Activated effector memory CD4-positive, alpha-beta T cell treated with Interleukin-2 at 50 U/mL for 16 hours (primary cell): Measurements from ENCODE around the gene STPG1.

Source experiments
- DNase-seq: peaks from one replicate; pipeline ENCODE4 v3.0.0-alpha.2; 2020

STPG1 gene

GRCh38 chr1:24364975-24365678 is 48.5 kb downstream of the STPG1 start:
- DNase-seq = no peak

DNA sequence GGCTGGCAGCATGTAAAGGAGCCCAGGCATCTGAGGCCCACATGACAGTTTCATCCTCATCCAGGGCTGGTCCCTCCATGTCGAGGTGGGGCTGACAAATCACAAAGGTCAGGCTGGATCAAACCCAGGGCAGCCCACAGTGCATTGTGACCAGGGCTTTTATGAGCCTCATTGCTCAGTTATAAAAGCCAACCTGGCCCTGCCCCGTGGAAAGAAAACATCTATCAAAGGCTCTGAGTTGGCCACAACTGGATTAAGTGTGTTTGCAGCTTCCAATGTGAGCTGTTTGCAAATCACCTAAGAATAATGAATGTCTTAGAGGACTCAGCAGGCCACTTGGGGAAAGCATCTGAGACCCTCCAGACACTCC is 49.0 kb downstream of the STPG1 start:
- no peak for DNase-seq

GRCh38 chr1:24363994-24364393 is 49.6 kb downstream of the STPG1 start:
- no peak for DNase-seq

DNA sequence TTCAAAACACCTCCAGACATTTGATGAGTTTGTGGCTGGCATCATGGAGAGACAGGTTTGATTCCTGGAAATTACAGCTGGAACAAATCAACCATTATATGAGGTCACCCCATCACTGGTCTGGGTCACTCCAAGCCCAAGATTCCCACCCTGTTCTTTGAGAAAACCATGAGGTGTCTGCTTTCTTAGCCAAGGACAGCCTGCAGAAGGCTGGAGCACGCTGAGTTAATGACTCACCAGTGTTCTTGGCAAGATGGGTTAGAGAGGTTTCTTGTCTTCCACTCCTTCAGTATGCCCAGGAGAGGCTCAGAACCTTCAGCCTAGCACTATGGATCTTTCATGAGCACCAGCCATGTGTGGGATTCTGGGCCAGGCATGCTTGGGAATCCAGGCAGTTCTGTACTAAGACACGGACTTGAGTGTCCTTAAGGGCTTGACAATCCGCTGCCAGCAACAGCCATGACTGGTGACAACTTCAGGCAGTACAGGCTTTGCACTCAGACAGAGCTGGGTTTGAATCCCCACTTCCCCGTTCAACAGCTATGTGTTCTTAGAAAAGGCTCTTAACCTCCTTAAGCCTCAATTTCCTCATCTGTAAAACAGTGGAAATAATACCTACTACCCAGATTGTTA is 50.5 kb downstream of the STPG1 start:
- no peak for DNase-seq

- DNase-seq = no peak
Measured at GRCh38 chr1:24362396-24362795, 51.2 kb downstream of the STPG1 start.

- DNase-seq = no peak
Measured at GRCh38 chr1:24361811-24362210, 51.8 kb downstream of the STPG1 start.

GRCh38 chr1:24360681-24361080 is 52.9 kb downstream of the STPG1 start:
- DNase-seq = no peak

DNA sequence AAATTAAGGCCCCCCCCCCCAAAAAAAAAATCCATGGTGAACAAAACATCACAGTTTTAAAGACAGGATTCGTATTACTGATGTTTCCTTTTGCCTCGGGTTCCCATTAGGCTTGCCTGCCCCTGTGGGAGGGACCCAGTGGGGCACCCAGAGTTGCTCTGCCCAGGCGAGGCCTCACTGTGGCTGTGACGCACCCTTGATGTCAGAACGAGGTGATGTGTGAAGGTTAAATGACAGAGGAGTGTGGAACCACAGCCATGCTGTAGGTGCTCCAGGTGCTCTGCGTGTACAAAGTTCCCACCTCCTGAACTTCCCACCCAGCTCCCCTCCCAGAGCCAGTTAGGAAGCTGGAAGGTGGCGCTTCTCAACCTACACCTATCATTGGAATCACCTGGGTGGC is 56.5 kb downstream of the STPG1 start:
- DNase-seq = no peak

GRCh38 chr1:24355466-24355865 is 58.1 kb downstream of the STPG1 start:
- no peak for DNase-seq

DNA sequence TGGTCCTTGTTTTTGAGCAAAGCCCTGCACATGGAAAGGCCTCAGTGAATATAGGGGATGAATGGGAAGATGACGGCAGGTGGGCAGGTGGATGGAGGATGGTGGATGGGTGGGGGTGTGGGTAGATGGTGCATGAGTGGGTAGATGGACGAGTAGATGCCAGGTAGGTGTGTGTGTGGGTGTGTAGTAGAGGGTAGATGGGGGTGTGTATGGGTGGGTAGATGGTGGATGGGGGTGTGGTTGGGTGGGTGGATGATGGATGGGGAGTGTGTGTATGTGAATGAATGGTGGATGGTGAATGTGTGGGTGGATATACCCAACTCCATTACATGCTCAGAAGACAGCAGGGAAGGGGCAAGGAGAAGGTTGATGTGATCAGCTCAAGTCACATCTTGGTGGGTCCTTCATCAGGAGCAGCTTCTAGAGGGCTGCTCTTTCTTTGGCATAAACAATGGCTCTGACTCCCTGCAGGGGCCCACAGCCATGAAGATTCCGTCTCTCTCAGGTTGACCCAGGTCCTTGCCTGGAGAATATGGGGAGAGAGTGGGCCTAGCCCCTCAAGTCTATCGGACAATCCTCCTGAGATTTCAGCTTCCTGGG is 60.2 kb downstream of the STPG1 start:
- DNase-seq = no peak

- no peak for DNase-seq
Measured at GRCh38 chr1:24351918-24352627, 61.5 kb downstream of the STPG1 start.

- no peak for DNase-seq
Measured at GRCh38 chr1:24351247-24351646, 62.3 kb downstream of the STPG1 start.

- DNase-seq = no peak
Measured at GRCh38 chr1:24349891-24350290, 63.7 kb downstream of the STPG1 start.

- no peak for DNase-seq
Measured at GRCh38 chr1:24348196-24348595, 65.4 kb downstream of the STPG1 start.

GRCh38 chr1:24347159-24347934 is 66.2 kb downstream of the STPG1 start:
- DNase-seq = no peak

DNA sequence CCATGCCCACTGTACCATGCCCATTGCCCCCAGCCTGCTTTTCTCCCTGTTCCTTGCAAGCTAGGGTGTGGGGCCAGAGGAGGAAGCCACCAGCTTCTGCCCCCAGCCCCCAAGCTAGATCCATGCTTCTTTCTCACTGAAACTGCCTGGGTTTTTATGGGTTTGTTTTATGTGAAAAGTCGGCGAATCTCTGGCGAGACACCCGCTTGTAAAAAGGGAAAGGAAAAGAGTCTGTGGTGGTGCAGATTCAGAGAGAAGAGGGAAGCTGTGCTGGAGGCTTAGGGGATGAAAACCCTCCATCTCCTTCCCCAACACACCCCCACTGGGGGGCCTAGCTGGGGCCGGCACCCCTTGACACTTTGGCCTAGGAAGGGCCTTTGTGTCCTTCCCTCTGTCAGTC is 68.2 kb downstream of the STPG1 start:
- no peak for DNase-seq

DNA sequence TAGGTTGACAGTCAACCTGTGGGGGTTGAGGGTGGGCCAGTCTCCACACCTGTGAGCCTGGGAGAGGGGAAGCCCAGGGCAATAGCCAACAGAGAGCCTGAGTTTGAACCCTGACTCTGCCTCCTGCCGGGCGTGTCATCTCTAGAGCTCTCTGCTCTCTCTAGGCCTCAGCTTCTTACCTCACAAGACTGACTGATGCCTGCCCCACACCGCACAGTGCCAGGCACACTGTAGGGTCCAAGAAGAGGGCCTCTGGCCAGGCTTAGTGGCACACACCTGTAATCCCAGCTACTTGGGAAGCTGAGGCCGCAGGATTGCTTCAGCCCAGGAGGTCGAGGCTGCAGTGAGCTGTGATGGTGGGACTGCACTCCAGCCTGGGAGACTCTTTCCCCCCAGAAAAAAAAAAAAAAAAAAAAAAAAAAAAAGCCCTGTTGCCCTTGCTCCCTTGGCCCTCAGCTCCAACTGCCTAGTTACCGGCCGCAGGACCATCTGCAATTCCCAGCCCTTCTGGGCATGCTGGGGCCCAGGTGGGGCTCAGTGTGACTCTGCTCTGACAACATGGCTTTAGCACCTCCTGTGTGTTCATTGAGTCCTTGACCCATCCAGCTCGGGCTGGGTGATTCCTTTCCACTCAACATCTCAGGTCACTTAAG is 69.4 kb downstream of the STPG1 start:
- no peak for DNase-seq

GRCh38 chr1:24343412-24344089 is 70.0 kb downstream of the STPG1 start:
- no peak for DNase-seq

GRCh38 chr1:24341260-24341659 is 72.3 kb downstream of the STPG1 start:
- no peak for DNase-seq

DNA sequence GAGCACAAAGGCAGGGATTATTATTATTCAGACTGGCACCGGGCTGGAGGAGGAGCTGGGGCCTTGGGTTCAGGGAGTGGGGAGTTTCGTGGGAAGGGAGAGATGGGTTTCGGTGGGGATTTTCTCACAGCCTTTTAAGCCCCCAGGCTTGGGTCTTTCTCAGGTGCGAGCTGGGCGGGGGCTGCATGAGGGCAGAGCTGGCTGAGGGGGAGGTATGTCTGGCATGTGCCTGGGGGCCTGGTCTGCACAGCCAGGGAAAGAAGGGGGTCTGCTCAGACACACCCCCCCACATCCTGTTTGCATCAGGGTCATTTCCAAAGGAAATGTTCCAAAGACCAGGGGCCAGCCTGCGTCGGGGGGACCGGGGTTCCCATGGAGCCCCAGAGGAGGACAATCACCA is 72.8 kb downstream of the STPG1 start:
- no peak for DNase-seq

DNA sequence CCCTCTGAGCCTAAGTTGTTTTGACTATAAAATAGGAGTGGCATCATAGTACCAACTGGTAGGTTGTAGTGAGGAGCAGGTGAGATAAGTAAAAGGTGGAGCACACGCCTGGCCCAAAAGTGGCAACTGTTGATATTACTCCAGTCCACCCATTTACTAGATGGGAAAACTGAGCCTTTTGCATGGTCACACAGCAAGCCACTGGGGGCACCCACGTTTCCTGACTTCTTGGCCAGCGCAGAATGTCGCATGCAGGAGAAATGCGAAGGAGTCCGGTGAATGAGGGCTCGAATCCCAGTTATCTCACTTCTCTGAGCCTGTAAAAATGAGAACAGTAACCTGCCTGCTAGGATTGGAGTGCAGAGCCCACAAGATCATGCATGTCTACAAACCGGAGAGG is 73.6 kb downstream of the STPG1 start:
- DNase-seq = no peak

DNA sequence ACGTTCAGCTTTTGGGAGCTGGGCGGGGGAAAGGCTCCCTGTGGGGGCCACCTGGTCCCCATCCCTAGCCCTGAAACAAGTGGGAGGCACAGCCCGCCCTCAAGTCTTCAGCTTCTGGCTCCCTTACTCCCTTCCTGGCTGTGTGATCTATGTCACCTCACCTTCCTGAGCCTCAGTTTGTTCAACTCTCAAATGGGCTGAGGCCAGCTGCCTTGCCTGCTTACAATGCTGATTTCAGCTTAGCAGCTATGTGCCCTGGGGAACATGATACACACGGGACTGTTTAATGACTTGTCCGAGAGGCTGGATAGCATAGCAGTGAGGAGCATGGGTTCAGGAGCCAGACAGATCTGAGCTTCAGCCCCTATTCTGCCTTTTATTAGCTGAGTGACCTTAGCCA is 75.1 kb downstream of the STPG1 start:
- DNase-seq = no peak
